C1 segment of cervical spinal cord (tissue), 14 donors: ENCODE measurements around the gene CMC4.

Experiments used
- DNase-seq, 14 donors: peaks; one replicate each; lab custom pipeline; 2025; lab: John Stamatoyannopoulos, UW

CMC4 gene

GRCh38 chrX:155054255-155054654, 16.7 kb downstream of the CMC4 start:
- no peak for DNase-seq

DNA sequence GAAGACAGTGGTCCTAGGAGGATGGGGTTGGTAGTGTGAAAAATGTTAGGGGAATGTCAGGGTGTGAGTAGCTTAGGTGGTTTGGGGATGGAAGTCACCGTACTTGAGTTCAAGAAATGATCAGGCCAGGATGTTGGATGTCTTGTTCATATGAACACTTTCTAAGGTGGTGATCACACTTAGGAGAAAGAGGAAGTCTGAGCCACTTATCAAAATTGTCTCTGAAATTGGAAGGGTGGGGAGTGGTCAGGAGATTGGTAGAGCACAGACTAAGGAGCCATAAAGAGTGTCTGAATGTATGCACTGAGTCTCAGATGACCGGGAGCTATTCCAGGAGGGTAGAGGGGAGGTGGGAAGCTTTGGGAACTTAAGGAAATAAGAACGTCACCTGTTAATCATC, 17.3 kb downstream of the CMC4 start:
- no peak for DNase-seq

DNA sequence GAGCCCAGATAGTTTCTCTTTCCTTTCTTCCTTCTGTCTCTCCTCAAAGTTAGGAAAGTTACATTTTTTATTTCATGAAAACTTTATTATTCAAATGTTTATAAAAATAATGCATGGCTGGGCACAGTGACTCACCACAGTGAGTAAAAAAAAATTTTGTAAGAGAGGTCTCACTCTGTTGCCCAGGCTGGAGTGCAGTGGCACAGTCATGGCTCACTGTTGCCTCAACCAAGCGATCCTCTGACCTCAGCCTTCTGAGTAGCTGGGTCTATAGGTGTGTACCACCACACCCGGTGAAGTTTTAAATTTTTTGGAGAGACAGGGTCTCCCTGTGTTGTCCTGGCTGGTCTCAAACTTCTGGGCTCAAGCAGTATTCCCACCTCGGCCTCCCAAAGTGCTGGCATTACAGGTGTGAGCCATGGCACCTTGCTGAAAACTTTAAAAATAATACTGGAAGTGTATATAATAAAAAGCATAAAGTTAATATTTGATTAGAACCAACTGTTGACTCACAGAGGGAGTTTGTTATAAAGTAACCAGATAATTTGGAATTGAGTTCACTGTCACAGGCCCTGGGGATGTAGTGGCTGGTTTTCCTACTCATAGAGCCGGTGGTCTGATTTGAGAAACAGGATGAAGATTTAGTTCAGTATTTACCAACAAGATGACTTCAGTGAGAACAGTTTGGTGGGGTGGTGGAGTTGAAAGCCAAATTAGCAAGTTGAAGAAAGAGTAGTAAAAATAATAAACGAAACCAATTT, 18.0 kb downstream of the CMC4 start:
- DNase-seq = no peak

- DNase-seq = peak in 9 of 14 donors; percentile 1 to 27 (median 14)
Measured at GRCh38 chrX:155048977-155049619, 21.8 kb downstream of the CMC4 start.

- no peak for DNase-seq
Measured at GRCh38 chrX:155046811-155047528, 24.0 kb downstream of the CMC4 start.

GRCh38 chrX:155046129-155046810, 24.7 kb downstream of the CMC4 start:
- no peak for DNase-seq

DNA sequence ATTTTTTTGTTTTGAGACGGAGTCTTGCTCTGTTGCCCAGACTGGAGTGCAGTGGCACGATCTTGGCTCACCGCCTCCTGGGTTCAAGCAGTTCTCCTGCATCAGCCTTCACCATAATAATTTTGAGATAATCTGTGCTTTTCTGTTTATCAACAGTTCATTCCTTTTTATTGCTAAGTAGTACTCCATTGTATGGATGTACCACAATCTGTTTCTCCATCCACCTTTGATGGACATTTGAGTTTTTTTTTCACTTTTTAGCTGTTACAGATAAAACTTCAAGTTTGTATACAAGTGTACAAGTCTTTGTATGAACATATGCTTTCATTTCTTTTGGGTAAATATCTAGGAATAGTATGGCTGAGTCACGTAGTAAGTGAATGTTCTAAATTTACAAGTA, 35.2 kb downstream of the CMC4 start:
- no peak for DNase-seq

DNA sequence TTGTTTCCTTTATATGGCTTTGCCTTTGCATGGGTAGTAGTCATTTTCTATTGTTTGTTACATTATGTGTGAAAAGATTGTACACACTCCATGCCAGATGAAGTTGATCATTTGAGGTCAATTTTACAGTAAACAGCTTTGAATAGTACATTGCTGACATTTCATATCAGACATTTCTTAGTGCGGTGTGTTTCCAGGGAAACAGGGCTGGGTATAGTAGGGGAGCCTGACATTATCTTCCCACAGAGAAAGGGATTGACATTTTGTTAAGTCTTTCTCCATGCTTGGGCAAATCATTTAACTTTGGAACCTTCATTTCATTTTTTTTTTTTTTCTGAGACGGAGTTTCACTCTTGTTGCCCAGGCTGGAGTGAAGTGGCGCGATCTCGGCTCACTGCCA, 39.3 kb downstream of the CMC4 start:
- no peak for DNase-seq

GRCh38 chrX:155028877-155029291, 42.1 kb downstream of the CMC4 start:
- no peak for DNase-seq

- DNase-seq = peak in 1 of 14 donors; percentile 4
Measured at GRCh38 chrX:155028129-155028528, 42.8 kb downstream of the CMC4 start.

DNA sequence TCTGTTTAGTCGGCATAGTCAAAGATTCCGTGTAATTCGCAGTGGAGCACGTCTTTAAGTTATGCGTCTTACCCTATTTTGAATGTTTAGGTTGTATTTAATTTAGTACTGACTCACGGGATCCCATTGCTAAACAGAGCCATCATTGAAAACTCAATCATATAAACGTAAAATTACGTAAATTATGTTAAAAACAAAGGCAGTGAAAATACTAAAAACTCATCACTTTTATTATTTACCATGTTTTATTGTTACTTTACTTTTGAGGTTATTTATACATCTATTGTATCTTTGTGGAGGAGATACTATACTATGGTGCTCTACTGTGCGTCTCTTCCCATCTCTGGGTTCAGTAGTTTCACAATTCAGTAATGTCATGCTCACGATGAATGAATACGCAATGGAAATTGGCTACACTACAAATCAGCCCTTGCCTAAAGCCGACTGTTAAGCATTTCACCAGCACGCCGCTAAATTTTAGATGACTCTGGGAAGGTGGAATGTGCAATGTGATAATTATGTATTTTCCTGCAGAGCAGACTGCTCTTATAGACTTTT, 43.3 kb downstream of the CMC4 start:
- DNase-seq = peak in 1 of 14 donors; percentile 30

GRCh38 chrX:155026727-155027508, 44.0 kb downstream of the CMC4 start, which contains the start of gene FUNDC2:
Gene FUNDC2, plus strand, starts transcription at chrX:155026844. Its CDS starts 95 bp downstream, at chrX:155026939.
- DNase-seq = peak; percentile 22 to 92 (median 82)

- DNase-seq = no peak
Measured at GRCh38 chrX:155026420-155026726, 44.6 kb downstream of the CMC4 start.

DNA sequence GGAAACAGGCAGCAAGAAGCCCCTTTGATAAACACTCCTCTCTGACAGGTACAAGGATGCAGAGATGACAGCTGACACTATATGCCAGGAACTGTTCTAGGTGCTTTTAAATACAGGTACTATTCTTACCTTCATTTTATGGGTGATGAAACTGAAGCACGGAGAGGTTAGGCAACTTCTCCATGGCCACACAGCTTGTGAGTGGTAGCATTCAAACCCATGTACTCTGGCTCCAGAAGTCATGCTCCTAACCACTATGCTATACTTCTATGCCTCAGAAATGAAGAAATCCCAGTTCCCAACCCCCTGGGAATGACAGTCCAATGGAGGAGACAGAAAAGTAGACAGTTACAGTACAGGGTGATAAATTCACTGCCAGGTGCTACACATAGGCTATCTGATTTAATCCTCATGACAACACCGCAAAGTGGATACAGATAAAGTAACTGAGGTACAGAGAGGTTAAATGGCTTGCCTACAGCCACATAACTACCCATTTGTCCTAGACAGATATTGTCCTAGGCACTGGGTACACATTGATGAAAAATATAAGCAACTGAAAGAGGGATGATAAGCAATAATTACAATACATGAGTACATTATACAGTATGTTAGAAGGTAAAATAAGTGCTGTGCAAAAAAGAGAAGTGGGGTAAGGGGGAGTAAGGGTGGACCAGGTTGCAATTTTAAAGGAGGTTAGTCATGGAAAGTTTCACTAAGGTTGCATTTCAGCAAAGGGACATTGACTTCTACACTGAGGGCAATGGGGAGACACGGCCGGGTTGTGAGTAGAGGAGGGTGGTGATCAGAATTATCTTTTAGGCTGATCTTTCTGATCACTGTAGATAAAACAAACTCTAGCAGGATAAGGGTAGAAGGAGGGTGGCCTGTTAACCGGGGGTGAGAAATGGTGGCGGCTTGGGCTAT, 46.8 kb downstream of the CMC4 start:
- no peak for DNase-seq

GRCh38 chrX:155022585-155022984, 48.4 kb downstream of the CMC4 start, which contains the start of gene F8:
Gene F8, minus strand, starts transcription at chrX:155022723. Its CDS starts 171 bp downstream, at chrX:155022552.
- no peak for DNase-seq

DNA sequence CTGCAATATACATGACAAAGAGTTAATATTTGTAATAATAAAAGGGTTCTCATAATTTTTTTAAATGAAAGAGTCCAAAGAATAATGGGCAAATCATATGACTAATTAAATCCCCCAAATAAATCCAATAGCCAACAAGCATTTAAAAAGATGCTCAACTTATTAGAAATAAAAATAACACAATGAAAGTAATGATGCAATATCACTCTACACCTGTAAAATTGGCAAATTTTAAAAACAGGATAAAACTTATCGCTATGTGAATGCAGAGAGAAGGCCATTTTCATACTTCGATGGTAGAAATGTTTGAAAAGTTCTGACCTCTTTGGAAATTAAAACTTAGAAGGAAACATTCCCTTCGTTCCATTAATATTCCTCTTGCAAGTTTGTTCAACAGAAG, 50.3 kb downstream of the CMC4 start:
- no peak for DNase-seq
